Peyer's patch (tissue), 4 donors: ENCODE measurements around the gene OR51A7.

ENCODE experiments used
- POLR2A ChIP-seq, 2 donors: fragments of 450-650 bp; IDR thresholded peaks; one replicate each; pipeline ENCODE4 v1.5.1; 2017; ENCODE audit warnings: antibody characterized with exemption in 2 of 2, mild to moderate bottlenecking in 2 of 2, moderate library complexity in 2 of 2
- TF ChIP-seq, protein P1 (sequence below), 6 experiments: fragments of 450-650 bp in 4 of 6; fragments of 200-600 bp in 2 of 6; sonication (generic) in 1 of 6; IDR thresholded peaks; one replicate each; pipeline ENCODE4 v1.5.1; 2017 to 2019; ENCODE audit warnings: antibody characterized with exemption in 6 of 6, mild to moderate bottlenecking in 3 of 6, moderate library complexity in 1 of 6

DNA sequence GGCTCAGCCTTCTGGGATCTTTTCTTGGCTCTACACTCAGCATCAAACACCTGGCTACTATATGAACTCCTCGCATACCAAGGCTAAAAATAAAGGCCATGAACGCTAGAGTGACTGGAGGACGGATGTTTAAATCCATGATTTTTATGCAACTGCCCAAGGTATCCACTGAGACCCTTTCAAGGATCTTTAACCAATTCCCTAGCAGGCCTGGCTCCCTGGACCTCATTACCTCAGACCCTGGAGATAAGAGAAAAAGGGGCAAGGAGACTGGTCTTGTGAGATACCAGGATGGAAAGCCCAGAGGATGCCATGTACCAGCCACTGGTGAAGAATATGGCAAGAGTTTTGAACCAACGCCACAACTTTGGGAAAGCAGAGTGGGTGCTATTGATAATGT lies 15.7 kb downstream of the OR51A7 start, which contains the start of gene OR51G2:
- TF ChIP-seq, protein P1, sequence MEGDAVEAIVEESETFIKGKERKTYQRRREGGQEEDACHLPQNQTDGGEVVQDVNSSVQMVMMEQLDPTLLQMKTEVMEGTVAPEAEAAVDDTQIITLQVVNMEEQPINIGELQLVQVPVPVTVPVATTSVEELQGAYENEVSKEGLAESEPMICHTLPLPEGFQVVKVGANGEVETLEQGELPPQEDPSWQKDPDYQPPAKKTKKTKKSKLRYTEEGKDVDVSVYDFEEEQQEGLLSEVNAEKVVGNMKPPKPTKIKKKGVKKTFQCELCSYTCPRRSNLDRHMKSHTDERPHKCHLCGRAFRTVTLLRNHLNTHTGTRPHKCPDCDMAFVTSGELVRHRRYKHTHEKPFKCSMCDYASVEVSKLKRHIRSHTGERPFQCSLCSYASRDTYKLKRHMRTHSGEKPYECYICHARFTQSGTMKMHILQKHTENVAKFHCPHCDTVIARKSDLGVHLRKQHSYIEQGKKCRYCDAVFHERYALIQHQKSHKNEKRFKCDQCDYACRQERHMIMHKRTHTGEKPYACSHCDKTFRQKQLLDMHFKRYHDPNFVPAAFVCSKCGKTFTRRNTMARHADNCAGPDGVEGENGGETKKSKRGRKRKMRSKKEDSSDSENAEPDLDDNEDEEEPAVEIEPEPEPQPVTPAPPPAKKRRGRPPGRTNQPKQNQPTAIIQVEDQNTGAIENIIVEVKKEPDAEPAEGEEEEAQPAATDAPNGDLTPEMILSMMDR (IDR thresholded peaks at IDR 0.05) = no peak
- no peak for TF ChIP-seq POLR2A (IDR thresholded peaks at IDR 0.05)
